Activated gamma-delta T cell treated with anti-CD3 and anti-CD28 coated beads, Interleukin-2, amount 50 U/mL, for 16 hours (primary cell): ENCODE measurements around the gene PRIM2.
"Not testable (repeated sequence)": the region's sequence is repeated elsewhere in the genome, so short reads cannot be mapped to it uniquely, and the experiment has no call there.

Experiments used
- DNase-seq: peaks from one replicate; pipeline ENCODE4 v3.0.0-alpha.2; 2020; ENCODE audit warnings: low read depth

The PRIM2 gene

DNA sequence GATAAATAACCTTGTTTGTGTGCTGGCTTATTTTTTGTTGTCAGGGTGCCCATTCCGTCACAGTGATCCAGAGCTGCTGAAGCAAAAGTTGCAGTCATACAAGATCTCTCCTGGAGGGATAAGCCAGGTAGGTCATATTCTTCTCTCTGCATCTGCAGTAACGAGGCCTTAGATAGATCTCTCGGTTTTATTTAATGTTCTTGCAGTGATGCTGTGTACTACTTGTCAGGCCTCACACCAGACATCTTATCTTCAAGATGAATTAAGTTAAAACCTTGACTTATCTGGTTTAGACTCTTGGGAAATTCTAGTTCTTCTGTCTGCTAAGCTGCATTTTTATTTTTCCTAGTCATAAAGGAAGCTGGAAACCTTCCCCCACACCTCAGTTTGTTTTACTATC, 288.9 kb downstream of the PRIM2 start:
- DNase-seq = not testable (repeated sequence)

DNA sequence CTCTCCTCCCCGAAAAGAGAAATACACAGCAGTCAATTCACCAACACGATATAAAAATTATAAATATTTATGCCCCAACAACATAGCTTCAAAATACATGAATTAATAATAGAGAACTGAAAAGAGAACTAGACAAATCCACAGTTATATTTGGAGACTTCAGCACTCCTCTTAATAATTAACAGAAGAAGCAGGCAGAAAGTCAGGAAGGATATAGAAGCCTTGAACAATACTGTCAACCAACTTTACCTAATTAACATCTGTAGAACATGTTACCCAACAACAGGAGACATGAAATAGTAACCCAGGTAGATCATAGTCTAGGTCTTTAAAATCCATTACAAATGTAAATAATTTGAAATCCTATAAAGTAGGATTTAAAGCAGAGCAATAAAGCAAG, 293.2 kb downstream of the PRIM2 start:
- not testable (repeated sequence) for DNase-seq

DNA sequence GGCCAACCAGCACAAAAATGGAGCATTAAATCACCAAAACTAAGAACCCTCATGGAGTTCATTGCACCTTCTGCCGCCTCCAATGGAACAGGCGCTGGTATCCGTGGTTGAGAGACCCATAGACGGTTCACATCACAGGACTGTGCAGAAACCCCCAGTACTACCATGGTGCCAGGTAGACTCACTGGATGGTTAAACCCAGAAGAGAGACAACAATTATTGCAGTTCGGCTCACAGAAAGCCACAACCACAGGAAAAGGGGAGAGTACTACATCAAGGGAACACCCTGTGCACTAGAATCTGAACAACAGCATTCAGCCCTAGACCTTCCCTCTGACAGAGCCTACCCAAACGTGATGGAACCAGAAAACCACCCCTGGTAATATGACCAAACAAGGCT, 301.5 kb downstream of the PRIM2 start:
- DNase-seq = not testable (repeated sequence)

- not testable (repeated sequence) for DNase-seq
Measured at GRCh38 chr6:57631773-57632172, 314.3 kb downstream of the PRIM2 start.

GRCh38 chr6:57658526-57658925, 341.1 kb downstream of the PRIM2 start:
- DNase-seq = not testable (repeated sequence)

- not testable (repeated sequence) for DNase-seq
Measured at GRCh38 chr6:57659794-57660193, 342.4 kb downstream of the PRIM2 start.

GRCh38 chr6:57660940-57661339, 343.5 kb downstream of the PRIM2 start:
- DNase-seq = not testable (repeated sequence)

DNA sequence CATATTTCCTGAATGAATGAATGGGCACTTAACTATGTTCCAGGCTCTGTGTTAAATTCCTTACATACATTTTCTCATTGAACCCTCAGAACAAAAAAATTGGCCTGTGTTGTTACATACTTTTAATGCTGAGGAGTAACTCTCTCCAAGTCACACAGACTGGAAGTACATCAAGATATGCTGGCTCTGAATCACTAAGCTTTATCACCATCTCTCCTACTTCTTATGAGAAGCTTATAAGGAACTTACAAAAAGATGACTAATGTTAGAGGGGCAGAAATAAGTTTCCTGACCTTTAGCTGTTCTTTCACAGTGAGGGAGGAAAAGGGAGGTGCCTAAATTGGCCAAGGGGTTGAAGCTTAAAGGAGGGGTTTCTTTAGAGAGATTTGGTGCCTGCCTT, 350.7 kb downstream of the PRIM2 start:
- not testable (repeated sequence) for DNase-seq

- not testable (repeated sequence) for DNase-seq
Measured at GRCh38 chr6:57671237-57671636, 353.8 kb downstream of the PRIM2 start.

GRCh38 chr6:57671937-57672627, 354.7 kb downstream of the PRIM2 start:
- not testable (repeated sequence) for DNase-seq

- DNase-seq = not testable (repeated sequence)
Measured at GRCh38 chr6:57673281-57673680, 355.9 kb downstream of the PRIM2 start.

- DNase-seq = not testable (repeated sequence)
Measured at GRCh38 chr6:57675386-57675785, 358.0 kb downstream of the PRIM2 start.

- not testable (repeated sequence) for DNase-seq
Measured at GRCh38 chr6:57696382-57696781, 379.0 kb downstream of the PRIM2 start.
